GM19328 (cell line): Measurements from ENCODE around the gene CHRNG.

Experiments used
- ATAC-seq: cut with Tn5 transposase; IDR thresholded peaks from one replicate; pipeline ENCODE4 v1.9.1; 2021; ENCODE audit warnings: mild to moderate bottlenecking, moderate library complexity; ENCODE audit not compliant: unreplicated experiment

Gene CHRNG

GRCh38 chr2:232575404-232575746, 35.9 kb downstream of the CHRNG start:
- ATAC-seq = no peak

DNA sequence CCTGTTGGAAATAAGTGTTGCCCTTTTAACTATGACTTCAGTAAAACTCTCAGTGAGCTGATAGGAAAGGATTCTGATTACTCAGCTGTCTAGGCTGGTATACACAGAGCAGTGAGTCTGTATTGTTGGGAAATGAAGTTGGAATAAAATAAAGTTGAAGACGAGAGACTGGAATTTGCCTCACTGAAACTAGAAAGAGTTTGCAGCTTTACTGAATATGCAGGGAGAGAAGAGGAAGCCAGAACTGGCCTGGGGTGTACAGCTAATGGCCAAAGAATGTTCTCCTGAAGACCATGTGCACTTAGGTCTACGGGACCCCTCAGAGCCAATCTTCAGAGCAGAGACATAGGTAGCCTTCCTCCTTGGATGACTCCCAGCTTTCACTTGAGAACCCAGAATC, 37.5 kb downstream of the CHRNG start:
- ATAC-seq = no peak

DNA sequence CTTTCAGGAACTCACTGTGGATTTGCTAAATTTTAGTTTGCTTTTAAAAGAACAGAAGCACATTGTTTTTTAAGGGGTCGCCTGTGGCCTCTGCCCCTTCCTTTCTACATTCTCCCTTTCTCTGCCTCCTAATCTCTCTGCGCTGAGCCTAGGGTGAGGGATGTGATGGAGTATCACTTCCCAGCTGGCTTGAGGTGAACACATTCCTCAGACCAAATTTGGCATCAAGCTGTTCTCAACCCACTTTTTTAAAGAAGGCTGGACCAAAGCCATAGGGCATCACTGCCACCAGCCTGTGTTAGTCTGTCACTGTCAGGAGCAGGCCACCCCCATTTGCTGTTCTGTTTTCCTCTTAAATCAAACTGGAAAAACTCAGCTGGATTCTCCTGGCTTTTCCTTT, 38.3 kb downstream of the CHRNG start:
- no peak for ATAC-seq

DNA sequence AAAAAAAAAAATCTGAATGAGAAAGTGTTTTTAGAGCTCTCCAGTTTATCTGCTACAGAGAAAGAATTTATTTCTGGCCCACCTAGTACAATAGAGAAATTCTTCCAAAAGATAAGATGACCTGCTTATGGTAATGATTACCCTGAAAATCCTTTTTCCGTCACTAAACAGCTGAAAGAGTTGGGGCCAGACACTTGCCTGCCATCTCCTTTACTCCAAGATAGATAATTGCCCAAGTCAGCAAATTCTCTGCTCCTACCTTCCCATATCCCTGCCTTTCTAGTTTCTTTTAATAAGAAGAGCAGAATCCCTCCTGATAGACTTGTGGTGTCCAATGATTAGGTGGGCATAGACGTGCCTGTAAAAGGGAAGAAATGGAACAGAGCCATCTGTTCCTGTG, 39.1 kb downstream of the CHRNG start:
- no peak for ATAC-seq

DNA sequence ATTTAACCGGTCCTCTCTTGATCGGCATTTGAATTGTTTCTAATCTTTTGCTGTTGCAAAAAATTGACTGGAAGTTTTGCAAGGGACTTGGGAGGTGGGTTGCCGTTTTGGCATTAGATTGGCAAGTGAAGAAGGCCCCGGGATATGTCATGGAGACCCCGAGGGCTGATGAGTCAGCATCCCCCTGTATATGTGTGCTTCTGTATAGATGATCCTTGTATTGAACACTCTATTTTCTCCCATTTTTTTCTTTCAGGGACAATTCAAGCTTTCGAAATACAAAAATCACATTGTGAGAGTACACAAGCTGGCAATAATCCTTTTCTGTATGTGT, 41.1 kb downstream of the CHRNG start:
- ATAC-seq = no peak

DNA sequence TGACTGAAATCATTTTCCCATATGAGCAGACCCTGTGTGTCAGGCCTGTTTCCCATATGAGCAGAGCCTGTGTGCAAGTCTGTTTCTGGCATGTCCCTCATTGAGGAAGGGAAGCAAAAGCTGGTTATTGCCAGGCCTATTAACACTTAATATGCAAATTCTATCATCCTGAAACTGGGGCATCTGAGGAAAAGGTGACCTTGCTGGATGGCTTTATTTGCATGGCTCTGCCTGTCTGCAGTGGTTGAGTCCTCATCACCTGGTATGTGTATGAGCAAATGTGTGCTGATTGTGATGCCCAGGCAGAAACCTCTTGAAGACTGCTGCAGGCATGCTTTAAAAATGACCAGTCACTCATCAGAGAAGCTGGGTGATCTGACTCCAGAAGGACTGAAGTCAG, 42.2 kb downstream of the CHRNG start:
- ATAC-seq = no peak

DNA sequence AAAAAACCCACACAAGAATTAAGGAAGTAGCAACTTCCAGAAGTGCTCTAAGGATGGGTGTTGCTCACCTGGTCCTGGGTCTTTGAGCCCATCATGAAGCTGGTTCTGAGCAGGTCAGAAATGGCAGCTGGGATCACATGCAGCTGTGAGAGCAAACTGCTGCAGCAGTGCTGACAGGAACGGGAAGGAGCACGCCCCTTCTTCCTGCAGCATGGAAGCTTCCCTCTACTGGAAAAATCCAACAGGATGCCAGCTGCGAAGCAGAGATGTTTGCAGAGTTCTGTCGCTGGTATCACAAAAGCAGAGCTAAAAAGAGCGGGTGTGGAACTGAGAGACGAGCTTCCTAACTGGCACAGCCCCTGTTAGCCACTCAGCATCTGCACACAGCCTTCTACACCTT, 44.7 kb downstream of the CHRNG start:
- no peak for ATAC-seq

GRCh38 chr2:232586943-232587505, 47.5 kb downstream of the CHRNG start:
- no peak for ATAC-seq

DNA sequence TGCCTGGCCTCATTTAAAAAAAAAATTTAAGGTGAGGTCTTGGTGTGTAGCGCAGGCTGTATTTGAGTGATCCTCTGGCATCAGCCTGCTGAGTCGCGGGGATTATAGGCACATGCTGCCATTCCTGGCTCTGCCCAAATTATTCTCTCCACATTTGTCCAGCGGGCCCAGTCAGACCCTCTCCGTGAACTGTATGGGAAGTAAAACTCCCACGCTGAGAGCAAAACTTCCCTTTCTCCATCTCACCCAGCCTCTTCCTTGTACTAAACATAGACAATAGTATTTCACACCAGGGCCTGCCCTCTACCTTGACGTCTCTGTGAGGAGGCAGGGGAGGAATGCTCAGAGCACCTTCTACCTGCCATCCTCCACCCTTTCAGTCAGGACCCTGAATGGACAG, 48.0 kb downstream of the CHRNG start:
- ATAC-seq = no peak

DNA sequence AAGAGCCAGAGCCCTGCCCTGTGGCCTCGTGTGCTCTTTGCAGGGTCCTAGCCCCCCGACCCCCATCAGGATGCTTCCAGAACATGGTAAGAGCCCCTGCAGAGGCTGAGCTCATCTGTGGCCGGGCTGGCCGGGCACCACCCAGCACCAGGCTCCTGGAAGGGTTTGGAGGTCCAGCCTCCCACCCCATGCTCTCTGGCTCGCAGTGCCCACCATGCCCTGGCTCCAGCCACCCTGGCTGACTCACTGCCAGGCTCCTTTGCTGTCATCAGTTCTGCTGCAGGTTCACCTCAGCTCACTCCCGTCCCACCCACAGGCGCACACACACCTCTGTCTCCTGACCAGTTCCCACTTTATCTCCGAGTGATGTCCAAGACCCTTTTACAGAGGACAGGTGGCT, 48.5 kb downstream of the CHRNG start:
- ATAC-seq = no peak

DNA sequence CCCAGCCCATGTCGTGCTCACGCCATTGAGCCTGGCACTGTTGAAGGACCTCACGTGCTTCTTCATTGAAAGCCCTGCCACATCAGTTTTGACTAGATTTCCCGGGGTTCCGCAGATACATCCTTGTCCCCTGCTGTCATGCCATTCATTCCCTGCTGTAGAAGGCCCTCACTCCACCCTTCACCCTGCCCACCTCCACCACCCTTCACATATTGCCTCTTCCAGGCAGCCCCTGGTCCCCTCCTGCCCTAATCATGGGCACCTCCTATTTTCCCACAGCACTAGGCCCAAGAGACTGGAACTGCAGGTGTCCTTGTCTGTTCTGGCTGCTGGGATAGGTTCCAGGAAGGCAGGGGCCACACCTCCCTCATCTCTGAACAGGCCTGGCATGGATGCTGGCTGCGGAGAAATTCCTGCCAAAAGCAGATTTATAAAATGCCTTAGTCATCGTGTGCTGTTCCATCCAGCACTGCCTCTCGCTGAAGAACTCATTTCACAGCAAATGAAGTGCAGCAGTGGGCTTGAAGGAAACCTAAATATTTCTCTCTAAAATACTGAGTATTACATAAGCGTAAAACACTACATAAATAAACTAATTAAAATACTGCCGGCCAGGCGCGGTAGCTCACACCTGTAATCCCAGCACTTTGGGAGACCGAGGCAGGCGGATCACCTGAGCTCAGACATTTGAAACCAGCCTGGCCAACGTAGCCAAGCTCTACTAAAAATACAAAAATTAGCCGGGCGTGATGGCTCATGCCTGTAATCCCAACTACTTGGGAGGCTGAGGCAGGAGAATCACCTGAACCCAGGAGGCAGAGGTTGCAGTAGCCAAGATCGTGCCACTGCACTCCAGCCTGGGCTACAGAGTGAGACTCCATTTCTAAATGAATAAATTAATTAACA, 49.4 kb downstream of the CHRNG start:
- no peak for ATAC-seq

DNA sequence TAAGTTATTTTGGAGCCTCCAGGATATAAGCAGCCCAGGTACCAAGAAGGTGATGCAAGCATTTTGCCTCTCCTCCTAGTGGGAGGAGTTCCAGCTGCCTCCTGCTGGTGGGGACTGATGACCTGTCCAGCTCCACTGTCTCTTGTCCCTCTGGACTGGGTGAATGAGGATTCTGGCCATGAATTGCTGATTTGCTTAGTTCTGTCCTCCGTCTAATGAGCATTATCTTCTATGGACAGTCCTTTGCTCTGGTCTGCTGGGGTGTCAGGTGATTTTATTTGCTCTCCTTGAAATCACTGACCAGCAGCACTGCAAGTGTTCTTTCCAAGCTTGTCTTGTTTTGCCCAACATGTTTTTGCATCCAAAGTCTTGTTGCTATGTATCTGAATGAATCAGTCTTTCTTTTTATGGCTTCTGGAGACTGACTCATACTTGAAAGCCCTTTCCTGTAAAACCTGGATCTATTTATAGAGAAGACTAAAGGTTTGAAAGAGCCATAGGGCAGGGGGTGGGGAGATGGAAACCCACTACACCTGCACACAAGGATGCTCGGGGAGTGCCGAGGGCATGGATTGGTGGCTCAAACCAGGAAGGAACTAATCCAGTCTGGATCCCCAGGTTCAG, 53.4 kb downstream of the CHRNG start:
- ATAC-seq = no peak

- ATAC-seq = no peak
Observed at GRCh38 chr2:232593982-232594381, 54.5 kb downstream of the CHRNG start.
